Measurements from ENCODE around the gene LRR1.
A peak's percentile ranks its signal among the peaks of the same experiment; 100 is the strongest.

Gene LRR1

DNA sequence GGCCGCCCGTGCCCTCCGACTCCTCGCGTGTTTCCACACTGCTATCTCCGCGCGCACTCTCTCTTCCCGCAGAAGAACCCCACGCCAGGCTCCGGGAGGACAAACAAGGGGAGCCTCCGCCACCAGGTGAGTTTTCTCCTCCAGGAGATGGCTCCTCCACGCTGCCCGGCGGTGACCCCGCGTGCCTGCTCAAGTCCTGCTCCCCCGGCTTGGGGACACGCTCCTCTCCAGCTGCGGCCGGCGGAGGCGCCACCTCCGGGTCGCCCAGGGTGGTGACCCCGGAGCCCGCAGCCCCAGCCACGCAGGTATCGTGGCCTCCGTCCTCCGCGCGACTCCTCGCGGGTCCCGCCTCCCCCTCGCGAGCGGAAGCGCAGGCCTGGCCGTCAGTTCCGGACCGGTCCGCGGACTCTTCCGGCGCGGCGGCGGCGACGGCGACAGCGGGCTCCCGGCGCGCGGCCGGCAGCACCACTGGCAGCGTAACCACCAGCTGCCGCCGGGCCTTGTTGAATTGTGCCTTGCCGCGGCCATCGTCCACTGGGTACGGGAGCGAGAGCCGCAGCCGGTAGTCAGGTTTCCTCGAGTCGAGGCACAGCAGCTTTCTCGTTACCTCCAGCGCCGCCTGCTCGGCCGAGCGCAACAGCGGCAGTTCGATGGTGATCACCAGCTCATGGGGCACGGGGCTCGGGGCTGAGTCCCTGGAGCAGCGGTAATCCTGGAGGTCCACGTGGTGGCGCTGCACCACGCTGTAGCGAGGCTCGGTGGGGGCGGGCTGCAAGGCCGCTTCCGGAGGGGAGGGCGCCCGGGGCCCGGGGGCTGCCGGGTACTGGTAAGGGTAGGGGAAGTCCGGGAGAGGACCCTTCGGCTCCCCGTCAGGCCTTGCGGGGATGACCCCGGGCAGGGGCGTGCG, 35.2 kb downstream of the LRR1 start:
- peak; percentile 94 for DNase-seq (ENCODE audit: low read depth)

- peak; percentile 74 for DNase-seq (ENCODE audit: low read depth)
These were observed 36.0 kb downstream of the LRR1 start, which contains the start of gene DNAAF2 for GRCh38 chr14:49634547-49635334. Gene DNAAF2, minus strand, starts transcription at chr14:49635244. Its CDS starts 95 bp downstream, at chr14:49635149.

GRCh38 chr14:49636866-49637265, 38.1 kb downstream of the LRR1 start:
- no peak for DNase-seq (ENCODE audit: low read depth)

DNA sequence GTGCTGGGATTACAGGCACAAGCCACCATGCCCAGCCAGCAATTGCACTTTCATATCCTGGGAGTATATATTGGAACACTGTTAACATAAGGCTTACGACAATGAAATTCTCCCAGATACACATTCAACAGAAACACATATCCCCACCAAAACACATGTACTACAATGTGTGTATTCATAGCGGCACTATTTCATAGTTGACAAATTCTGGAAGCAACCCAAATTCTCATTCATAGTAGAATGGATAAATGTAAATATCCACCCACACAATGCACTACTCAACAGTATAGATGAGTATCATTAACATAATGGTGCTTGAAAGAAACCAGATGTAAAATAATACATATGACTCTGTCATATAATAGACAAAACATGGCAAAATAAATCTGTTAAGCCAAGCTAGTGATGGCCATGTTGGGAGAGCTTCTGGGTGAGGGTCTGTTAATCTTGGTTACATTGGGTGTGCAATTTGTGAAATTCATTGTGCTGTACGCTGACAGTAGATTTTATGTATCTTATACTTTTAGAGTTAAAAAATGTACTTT, 38.9 kb downstream of the LRR1 start:
- no peak for DNase-seq (ENCODE audit: low read depth)

- no peak for DNase-seq (ENCODE audit: low read depth)
These were observed 42.0 kb downstream of the LRR1 start for GRCh38 chr14:49640540-49641417.

DNA sequence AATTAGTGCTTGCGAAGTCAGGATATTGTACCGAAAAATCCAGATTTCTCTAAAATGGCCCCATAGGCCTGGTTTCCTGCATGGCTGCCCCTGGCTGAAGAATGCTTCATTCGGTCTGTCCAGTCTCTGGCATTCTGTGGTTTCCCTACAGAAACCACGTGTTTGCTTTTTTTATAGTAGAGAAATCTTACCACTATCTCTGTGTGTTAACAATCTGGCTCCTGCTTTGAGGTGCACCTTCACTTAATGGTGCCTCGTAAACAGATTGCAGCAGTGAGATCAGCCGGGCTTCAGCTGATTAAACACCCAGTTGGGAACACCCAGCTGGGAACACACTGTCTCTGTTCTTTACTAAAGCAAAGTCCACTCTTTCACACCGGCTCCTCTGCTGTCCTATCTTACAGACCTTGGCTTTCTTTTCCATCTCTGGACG, 43.0 kb downstream of the LRR1 start:
- no peak for DNase-seq (ENCODE audit: low read depth)

DNA sequence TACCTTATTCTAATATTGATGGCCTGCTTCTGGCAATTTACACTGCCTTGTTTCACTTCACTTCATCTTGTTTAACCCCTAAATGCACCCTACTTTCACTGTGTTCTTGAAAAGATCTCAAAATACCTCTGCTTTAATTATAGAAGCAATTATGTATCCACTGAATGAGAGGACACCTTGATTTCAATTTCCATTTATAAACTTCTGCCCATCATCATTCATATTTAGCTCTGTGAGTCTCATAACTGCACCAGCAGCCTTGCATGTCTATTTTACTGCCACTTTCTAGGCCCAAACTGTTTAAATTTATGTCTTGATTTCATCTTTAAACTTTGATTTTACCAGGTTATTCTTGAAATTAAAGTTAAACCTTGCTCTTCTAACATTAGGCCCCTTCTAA, 43.4 kb downstream of the LRR1 start:
- DNase-seq (ENCODE audit: low read depth): no peak

GRCh38 chr14:49653508-49653907, 54.8 kb downstream of the LRR1 start:
- no peak for DNase-seq (ENCODE audit: low read depth)

- no peak for DNase-seq (ENCODE audit: low read depth)
These were observed 55.8 kb downstream of the LRR1 start for GRCh38 chr14:49654511-49654910.

GRCh38 chr14:49657500-49657899, 58.8 kb downstream of the LRR1 start:
- DNase-seq (ENCODE audit: low read depth): peak; percentile 8

GRCh38 chr14:49659526-49660455, 61.1 kb downstream of the LRR1 start:
- no peak for DNase-seq (ENCODE audit: low read depth)
